ENCODE data around the gene IPO11. TPM values are rescaled to one million over a fixed set of nuclear protein-coding genes. Genes with fewer than 3 reads are reported as not detected.
"Not testable (repeated sequence)": the region's sequence is repeated elsewhere in the genome, so short reads cannot be mapped to it uniquely, and the experiment has no call there.

IPO11 gene
- total RNA-seq, 6 experiments from 2014 or later: 33.4 to 43.3 (median 38.4) TPM

DNA sequence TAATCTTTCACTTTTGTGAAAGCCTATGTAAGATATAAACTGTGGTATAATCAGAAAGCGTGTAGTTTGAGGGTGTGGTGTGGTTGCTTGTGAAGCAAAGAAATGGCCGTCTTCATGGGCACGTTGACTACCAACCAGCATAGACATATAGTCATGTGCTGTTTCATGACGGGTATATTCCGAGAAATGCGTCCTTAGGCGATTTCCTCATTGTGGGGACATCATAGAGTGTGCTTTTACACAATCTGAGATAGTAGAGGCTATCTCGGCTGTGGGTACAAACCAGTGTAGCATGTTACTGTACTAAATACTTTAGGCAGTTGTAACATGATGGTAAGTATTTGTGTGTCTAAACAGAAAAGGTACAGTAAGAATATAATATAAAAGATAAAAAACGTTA lies 86.4 kb downstream of the IPO11 start:
- Mint-ChIP-seq H3K9me3 (no peaks in the 10 kb centered on the region), H3K27me3 (ENCODE audit: insufficient read depth) (no peaks in the 10 kb centered on the region; the same call in none of the 2 replicates)
- TF ChIP-seq, protein P1, sequence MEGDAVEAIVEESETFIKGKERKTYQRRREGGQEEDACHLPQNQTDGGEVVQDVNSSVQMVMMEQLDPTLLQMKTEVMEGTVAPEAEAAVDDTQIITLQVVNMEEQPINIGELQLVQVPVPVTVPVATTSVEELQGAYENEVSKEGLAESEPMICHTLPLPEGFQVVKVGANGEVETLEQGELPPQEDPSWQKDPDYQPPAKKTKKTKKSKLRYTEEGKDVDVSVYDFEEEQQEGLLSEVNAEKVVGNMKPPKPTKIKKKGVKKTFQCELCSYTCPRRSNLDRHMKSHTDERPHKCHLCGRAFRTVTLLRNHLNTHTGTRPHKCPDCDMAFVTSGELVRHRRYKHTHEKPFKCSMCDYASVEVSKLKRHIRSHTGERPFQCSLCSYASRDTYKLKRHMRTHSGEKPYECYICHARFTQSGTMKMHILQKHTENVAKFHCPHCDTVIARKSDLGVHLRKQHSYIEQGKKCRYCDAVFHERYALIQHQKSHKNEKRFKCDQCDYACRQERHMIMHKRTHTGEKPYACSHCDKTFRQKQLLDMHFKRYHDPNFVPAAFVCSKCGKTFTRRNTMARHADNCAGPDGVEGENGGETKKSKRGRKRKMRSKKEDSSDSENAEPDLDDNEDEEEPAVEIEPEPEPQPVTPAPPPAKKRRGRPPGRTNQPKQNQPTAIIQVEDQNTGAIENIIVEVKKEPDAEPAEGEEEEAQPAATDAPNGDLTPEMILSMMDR (IDR thresholded peaks at IDR 0.05): no peak

DNA sequence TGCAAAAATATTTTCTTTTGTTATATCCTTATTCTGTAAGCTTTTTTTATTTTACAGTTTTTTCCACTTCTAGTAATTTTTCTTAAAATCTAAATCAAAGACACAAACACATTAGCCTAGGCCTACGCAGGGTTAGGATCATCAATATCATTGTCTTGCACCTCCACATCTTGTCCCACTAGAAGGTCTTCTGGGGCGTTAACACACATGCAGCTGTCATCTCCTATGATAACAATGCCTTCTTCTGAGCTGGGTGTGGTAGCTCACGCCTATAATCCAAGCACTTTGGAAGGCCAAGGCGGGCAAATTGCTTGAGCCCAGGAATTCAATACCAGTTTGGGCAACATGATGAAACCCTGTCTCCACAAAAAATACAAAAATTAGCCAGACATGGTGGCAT lies 87.2 kb downstream of the IPO11 start:
- H3K27me3 Mint-ChIP-seq (ENCODE audit: insufficient read depth): no peaks in the 10 kb centered on the region; the same call in none of the 2 replicates
- TF ChIP-seq, protein P1 (IDR thresholded peaks at IDR 0.05): no peak
- peaks cover 5% of the 10 kb centered on the region; the same call in 1 of the 2 replicates for H3K36me3 Mint-ChIP-seq (ENCODE audit: low read depth)
- no peaks in the 10 kb centered on the region for H3K9me3 Mint-ChIP-seq
- H3K27ac Mint-ChIP-seq: no peak overlapping the region
- DNase-seq: no peak
- H3K4me3 Mint-ChIP-seq: no peak overlapping the region
- H3K4me1 Mint-ChIP-seq (ENCODE audit: low read depth): peaks cover 13% of the 10 kb centered on the region; the same call in 1 of the 2 replicates

More for the DNA sequence above, 86.4 kb downstream of the IPO11 start:
- no peak overlapping the region for H3K4me3 Mint-ChIP-seq
- no peak for DNase-seq
- H3K36me3 Mint-ChIP-seq (ENCODE audit: low read depth): peaks cover 5% of the 10 kb centered on the region; the same call in 1 of the 2 replicates
- peaks cover 13% of the 10 kb centered on the region; the same call in 1 of the 2 replicates for H3K4me1 Mint-ChIP-seq (ENCODE audit: low read depth)
- H3K27ac Mint-ChIP-seq: no peak overlapping the region

GRCh38 chr5:62502456-62503101 lies 90.0 kb downstream of the IPO11 start:
- no peak overlapping the region for H3K27ac Mint-ChIP-seq
- no peak for DNase-seq
- H3K36me3 Mint-ChIP-seq (ENCODE audit: low read depth): peaks cover 9% of the 10 kb centered on the region; the same call in 1 of the 2 replicates
- H3K4me3 Mint-ChIP-seq: no peak overlapping the region
- H3K9me3 Mint-ChIP-seq: no peaks in the 10 kb centered on the region
- peaks cover 7% of the 10 kb centered on the region; the same call in 1 of the 2 replicates for H3K4me1 Mint-ChIP-seq (ENCODE audit: low read depth)
- TF ChIP-seq, protein P1 (IDR thresholded peaks at IDR 0.05): no peak
- no peaks in the 10 kb centered on the region; the same call in none of the 2 replicates for H3K27me3 Mint-ChIP-seq (ENCODE audit: insufficient read depth)

DNA sequence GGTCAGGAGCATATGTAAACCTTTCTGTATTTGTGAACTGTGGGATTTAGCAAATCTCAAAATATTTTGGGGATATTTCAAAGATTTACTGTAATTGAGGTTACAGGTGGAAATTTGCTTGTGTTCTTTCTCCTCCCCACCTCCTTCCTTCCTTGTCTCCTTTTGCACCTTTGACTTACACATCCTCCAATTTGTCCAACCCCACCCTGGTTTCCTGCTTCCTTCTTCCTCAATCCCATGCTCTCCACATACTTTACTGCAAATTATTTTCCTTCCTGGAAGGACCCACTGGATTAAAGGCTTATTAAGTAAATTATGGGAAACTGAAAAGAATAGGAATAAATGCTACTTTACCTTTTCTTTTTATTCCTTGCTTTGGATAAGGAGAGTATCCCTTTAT lies 91.6 kb downstream of the IPO11 start:
- H3K36me3 Mint-ChIP-seq (ENCODE audit: low read depth): peaks cover 15% of the 10 kb centered on the region

DNA sequence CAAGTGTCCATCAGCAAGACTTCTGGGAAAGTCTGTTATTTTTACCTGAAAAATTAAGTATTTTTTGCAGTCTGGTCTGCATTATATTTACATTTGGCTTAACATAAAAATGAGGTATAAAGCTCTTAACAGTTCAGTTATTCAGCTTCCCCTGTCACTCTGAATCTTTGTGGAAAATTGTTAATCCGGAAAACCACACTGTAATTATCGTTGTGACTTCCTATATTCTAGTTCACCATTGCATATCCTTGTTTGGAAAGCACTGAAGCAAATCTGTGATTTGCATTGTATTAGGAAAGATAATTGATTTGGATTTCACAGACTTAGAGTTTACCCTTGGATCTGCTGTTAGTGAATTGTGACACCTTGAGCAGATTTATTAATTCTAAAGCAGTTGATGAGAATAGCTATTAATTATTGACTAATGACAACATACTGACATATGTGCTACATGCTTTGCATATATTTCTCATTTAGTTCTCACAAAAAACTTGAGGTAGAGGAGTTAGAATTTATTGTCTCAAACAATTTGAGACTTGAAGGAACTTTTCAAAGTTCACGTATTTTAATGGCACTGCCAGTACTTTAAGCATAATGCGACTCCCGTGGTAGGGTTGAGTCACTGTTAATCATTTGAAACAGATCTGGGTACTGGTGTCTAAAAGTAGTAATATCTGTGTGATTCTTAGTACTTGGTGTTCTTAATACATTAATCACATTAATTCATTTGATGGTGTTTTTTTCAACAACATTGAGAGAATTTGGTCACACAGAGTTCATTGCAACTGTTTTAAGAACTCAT lies 94.3 kb downstream of the IPO11 start:
- no peak for DNase-seq
- H3K27ac Mint-ChIP-seq: no peak overlapping the region
- H3K4me3 Mint-ChIP-seq: no peak overlapping the region
- H3K36me3 Mint-ChIP-seq (ENCODE audit: low read depth): peaks cover 10% of the 10 kb centered on the region
- TF ChIP-seq, protein P1 (IDR thresholded peaks at IDR 0.05): no peak
- H3K27me3 Mint-ChIP-seq (ENCODE audit: insufficient read depth): no peaks in the 10 kb centered on the region
- H3K4me1 Mint-ChIP-seq (ENCODE audit: low read depth): no peaks in the 10 kb centered on the region
- no peaks in the 10 kb centered on the region for H3K9me3 Mint-ChIP-seq

More for the DNA sequence above, 91.6 kb downstream of the IPO11 start:
- no peak for DNase-seq
- Mint-ChIP-seq H3K27ac (no peak overlapping the region), H3K27me3 (ENCODE audit: insufficient read depth) (no peaks in the 10 kb centered on the region; the same call in 1 of the 2 replicates), H3K9me3 (no peaks in the 10 kb centered on the region), H3K4me1 (ENCODE audit: low read depth) (peaks cover 7% of the 10 kb centered on the region; the same call in 1 of the 2 replicates), H3K4me3 (no peak overlapping the region)
- TF ChIP-seq, protein P1 (IDR thresholded peaks at IDR 0.05): no peak

- H3K4me3 Mint-ChIP-seq; H3K27ac Mint-ChIP-seq; DNase-seq; H3K9me3 Mint-ChIP-seq; H3K4me1 Mint-ChIP-seq (ENCODE audit: low read depth); H3K27me3 Mint-ChIP-seq (ENCODE audit: insufficient read depth): not testable (repeated sequence)
- peaks cover 10% of the 10 kb centered on the region for H3K36me3 Mint-ChIP-seq (ENCODE audit: low read depth)
These were observed 96.2 kb downstream of the IPO11 start for GRCh38 chr5:62508760-62509159.

Data from HFFc6 (cell line).